Upper lobe of left lung (tissue), 4 donors: Measurements from ENCODE around the gene NTN1.

Experiments
- POLR2A ChIP-seq, 4 donors: fragments of 450-650 bp; IDR thresholded peaks; one replicate each; pipeline ENCODE4 v1.5.1; 2016 to 2017; ENCODE audit warnings: antibody characterized with exemption in 4 of 4, mild to moderate bottlenecking in 2 of 4
- POLR2AphosphoS5 ChIP-seq, 2 donors: sonication (generic); formaldehyde crosslinking; IDR thresholded peaks; one replicate each; pipeline ENCODE4 v1.5.1; 2017; ENCODE audit warnings: antibody characterized with exemption in 2 of 2
- TF ChIP-seq, protein P1 (sequence below), 6 experiments: fragments of 450-650 bp in 4 of 6; fragments of 200-600 bp in 2 of 6; sonication (generic) in 2 of 6; IDR thresholded peaks; one replicate each; pipeline ENCODE4 v1.5.1; 2016 to 2019; ENCODE audit warnings: antibody characterized with exemption in 6 of 6

DNA sequence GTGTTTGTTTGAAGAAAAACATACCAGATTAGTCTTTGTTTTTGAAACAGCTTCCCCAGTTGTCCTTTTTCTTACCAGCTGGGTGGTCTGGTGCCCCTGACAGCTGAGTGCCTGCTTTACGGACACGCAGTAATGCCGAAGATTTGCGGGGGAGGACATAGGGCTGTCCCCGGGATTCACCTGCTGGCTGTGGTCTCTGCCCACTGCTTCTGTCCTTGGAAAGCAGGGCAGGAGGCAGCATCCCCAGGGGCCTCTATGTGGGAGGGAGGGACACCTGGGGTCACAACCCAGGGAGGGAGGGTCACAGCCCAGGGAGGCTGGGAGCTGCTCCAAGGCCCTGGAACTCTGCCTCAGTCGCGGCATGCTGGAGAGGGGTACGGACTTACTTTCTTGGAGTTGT is 221.7 kb downstream of the NTN1 start:
- TF ChIP-seq, protein P1, sequence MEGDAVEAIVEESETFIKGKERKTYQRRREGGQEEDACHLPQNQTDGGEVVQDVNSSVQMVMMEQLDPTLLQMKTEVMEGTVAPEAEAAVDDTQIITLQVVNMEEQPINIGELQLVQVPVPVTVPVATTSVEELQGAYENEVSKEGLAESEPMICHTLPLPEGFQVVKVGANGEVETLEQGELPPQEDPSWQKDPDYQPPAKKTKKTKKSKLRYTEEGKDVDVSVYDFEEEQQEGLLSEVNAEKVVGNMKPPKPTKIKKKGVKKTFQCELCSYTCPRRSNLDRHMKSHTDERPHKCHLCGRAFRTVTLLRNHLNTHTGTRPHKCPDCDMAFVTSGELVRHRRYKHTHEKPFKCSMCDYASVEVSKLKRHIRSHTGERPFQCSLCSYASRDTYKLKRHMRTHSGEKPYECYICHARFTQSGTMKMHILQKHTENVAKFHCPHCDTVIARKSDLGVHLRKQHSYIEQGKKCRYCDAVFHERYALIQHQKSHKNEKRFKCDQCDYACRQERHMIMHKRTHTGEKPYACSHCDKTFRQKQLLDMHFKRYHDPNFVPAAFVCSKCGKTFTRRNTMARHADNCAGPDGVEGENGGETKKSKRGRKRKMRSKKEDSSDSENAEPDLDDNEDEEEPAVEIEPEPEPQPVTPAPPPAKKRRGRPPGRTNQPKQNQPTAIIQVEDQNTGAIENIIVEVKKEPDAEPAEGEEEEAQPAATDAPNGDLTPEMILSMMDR (IDR thresholded peaks at IDR 0.05) = no peak
- TF ChIP-seq POLR2AphosphoS5 (IDR thresholded peaks at IDR 0.05) = no peak
- no peak for TF ChIP-seq POLR2A (IDR thresholded peaks at IDR 0.05)
